Esophagus muscularis mucosa (tissue), 4 donors: ENCODE data around the gene ARL6IP1. TPM values are rescaled to one million over a fixed set of nuclear protein-coding genes. Genes with fewer than 3 reads are reported as not detected.

ENCODE experiments used
- DNase-seq: peaks from one replicate; pipeline ENCODE4 v3.0.0-alpha.2; 2017; ENCODE audit errors: extremely low spot score
- H3K27ac ChIP-seq, 4 donors: fragments of 200-600 bp; sonication (generic); replicated peaks in 1 of 4; 1 replicate in 3 of 4; 2 replicates in 1 of 4; pipeline ENCODE4 v1.5.1; 2016 to 2019; ENCODE audit warnings: mild to moderate bottlenecking in 1 of 4
- H3K27me3 ChIP-seq, 4 donors: fragments of 200-600 bp; sonication (generic); one replicate each; pipeline versions ENCODE4 v1.5.1 to v1.6.0; 2016 to 2019
- H3K36me3 ChIP-seq, 4 donors: fragments of 200-600 bp; sonication (generic); one replicate each; pipeline ENCODE4 v1.5.1; 2016 to 2019
- H3K4me1 ChIP-seq, 4 donors: fragments of 200-600 bp; sonication (generic); one replicate each; pipeline ENCODE4 v1.5.1; 2016 to 2019
- H3K4me3 ChIP-seq, 4 donors: fragments of 200-600 bp; sonication (generic); 1 replicate in 2 of 4; 2 replicates in 2 of 4; pipeline ENCODE4 v1.5.1; 2016 to 2019; ENCODE audit warnings: mild to moderate bottlenecking in 4 of 4, moderate library complexity in 1 of 4
- H3K9me3 ChIP-seq, 4 donors: fragments of 200-600 bp; sonication (generic); 1 replicate in 3 of 4; 2 replicates in 1 of 4; pipeline ENCODE4 v1.5.1; 2016 to 2019
- CTCF ChIP-seq, 3 experiments: fragments of 200-600 bp in 2 of 3; fragments of 450-650 bp in 1 of 3; sonication (generic) in 2 of 3; IDR thresholded peaks; one replicate each; pipeline ENCODE4 v1.5.1; 2017 to 2019; ENCODE audit warnings: antibody characterized with exemption in 3 of 3, mild to moderate bottlenecking in 2 of 3, moderate library complexity in 1 of 3
- EP300 ChIP-seq: sonication (generic); formaldehyde crosslinking; IDR thresholded peaks from one replicate; pipeline ENCODE4 v1.6.1; 2017; ENCODE audit warnings: antibody characterized with exemption
- POLR2A ChIP-seq: fragments of 450-650 bp; IDR thresholded peaks from one replicate; pipeline ENCODE4 v1.6.1; 2017; ENCODE audit warnings: antibody characterized with exemption, moderate library complexity, mild to moderate bottlenecking, low read depth
- POLR2AphosphoS5 ChIP-seq, 2 donors: sonication (generic); formaldehyde crosslinking; IDR thresholded peaks; one replicate each; pipeline ENCODE4 v1.6.1; 2017; ENCODE audit warnings: antibody characterized with exemption in 2 of 2
- WGBS: methylation state at CpG from one replicate; pipeline ENCODE4 v1.1.5; 2018; 5-methylcytosine and 5-hydroxymethylcytosine counted together
- intact Hi-C: fragments of 100-400 bp; cut with DNase I; formaldehyde crosslinking; loops from one replicate; pipeline ENCODE4 v1.15.1; 2023
- total RNA-seq, 4 donors: library from RNA; depleted of rRNA; stranded (reverse); fragments of >200 nt; gene quantifications; one replicate each; pipeline versions ENCODE4 v1.1.0 to v1.2.1, GENCODE V29; 2016

Gene ARL6IP1
- total RNA-seq = 100 to 1,000 TPM in 1 of 4 donors, 10 to 100 TPM in 3; 53.4 to 146 (median 91.2) TPM

- TF ChIP-seq EP300 (no peak), CTCF (IDR thresholded peaks at IDR 0.05) (peak; percentile 90 to 95 (median 95)), POLR2AphosphoS5 (IDR thresholded peaks at IDR 0.05) (peak; percentile 100), POLR2A (peak; percentile 91)
- no peaks in the 10 kb centered on the region for H3K27me3 ChIP-seq
- peaks cover 0 to 28% (median 11%) of the 10 kb centered on the region in 4 donors for H3K36me3 ChIP-seq
- peak within 1 kb of the TSS; percentile 84 to 95 (median 91) for H3K27ac ChIP-seq
- peak; percentile 100 for DNase-seq
- peak within 1 kb of the TSS; percentile 75 to 97 (median 84) for H3K4me3 ChIP-seq
- intact Hi-C loops = loop anchor here (2.0 kb wide), 1 partner anchor 167 kb away; no protein-coding TSS in a partner anchor
- WGBS = no CpG with 5 or more reads among the region's 77 CpGs
- H3K9me3 ChIP-seq = no peaks in the 10 kb centered on the region
- peaks cover 28 to 58% (median 47%) of the 10 kb centered on the region in 4 donors for H3K4me1 ChIP-seq
Measured at GRCh38 chr16:18801145-18801972, at the start of gene ARL6IP1. TSS of gene ARL6IP1 (minus strand) at chr16:18801549. CDS start at chr16:18801466, 83 bp downstream.

DNA sequence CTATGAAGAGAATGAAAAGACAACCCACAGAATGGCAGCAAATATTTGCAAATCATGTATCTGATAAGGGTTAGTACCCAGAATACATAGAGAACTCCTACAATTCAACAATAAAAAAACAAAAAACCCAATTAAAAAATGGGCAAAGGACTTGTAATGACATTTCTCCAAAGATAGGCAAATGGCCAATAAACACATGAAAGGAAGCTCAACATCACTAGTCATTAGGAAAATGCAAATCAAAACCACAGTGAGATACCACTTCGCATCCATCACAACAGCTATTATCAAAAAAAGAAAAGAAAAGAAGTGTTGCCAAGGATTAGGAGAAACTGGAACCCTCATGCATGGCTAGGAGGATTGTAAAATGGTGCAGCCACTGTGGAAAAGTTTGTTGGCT lies 45.1 kb upstream of the ARL6IP1 start:
- H3K36me3 ChIP-seq = peaks cover 69 to 99% (median 91%) of the 10 kb centered on the region in 4 donors
- intact Hi-C loops = no loop called here
- H3K27ac ChIP-seq = no peak overlapping the region
- peaks cover 0 to 8% (median 0%) of the 10 kb centered on the region in 4 donors for H3K4me1 ChIP-seq
- 92% methylated on average over 1 of the region's 1 CpG for WGBS
- no peaks in the 10 kb centered on the region for H3K27me3 ChIP-seq
- no peak overlapping the region for H3K4me3 ChIP-seq
- TF ChIP-seq POLR2AphosphoS5 (IDR thresholded peaks at IDR 0.05) = no peak
- TF ChIP-seq EP300 = no peak
- no peak for TF ChIP-seq CTCF (IDR thresholded peaks at IDR 0.05)
- TF ChIP-seq POLR2A = no peak
- DNase-seq = no peak
- no peaks in the 10 kb centered on the region for H3K9me3 ChIP-seq

DNA sequence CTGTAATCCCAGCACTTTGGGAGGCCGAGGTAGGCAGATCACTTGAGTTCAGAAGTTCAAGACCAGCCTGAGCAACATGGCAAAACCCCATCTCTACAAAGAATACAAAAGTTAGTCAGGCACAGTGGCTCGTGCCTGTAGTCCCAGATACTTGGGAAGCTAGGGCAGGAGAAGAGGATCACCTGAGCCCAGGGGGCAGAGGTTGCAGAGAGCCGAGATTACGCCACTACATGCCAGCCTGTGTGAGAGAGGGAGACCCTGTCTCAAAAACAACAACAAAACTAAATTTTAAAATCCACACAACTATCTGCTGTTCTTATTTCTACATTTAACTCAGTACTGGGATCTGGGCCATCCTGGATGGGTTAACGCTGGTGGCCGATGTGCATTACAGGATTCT lies 41.2 kb upstream of the ARL6IP1 start:
- H3K4me3 ChIP-seq = no peak overlapping the region
- no peaks in the 10 kb centered on the region for H3K9me3 ChIP-seq
- WGBS = 98% methylated on average over 6 of the region's 6 CpGs
- H3K27ac ChIP-seq = no peak overlapping the region
- DNase-seq = no peak
- TF ChIP-seq CTCF (IDR thresholded peaks at IDR 0.05) = no peak
- TF ChIP-seq POLR2A = no peak
- TF ChIP-seq POLR2AphosphoS5 (IDR thresholded peaks at IDR 0.05) = no peak
- no peak for TF ChIP-seq EP300
- H3K27me3 ChIP-seq = no peaks in the 10 kb centered on the region
- peaks cover 47 to 99% (median 86%) of the 10 kb centered on the region in 4 donors for H3K36me3 ChIP-seq
- peaks cover 0 to 8% (median 0%) of the 10 kb centered on the region in 4 donors for H3K4me1 ChIP-seq
- intact Hi-C loops = no loop called here

GRCh38 chr16:18841833-18842525 lies 40.6 kb upstream of the ARL6IP1 start:
- intact Hi-C loops = no loop called here
- Histone ChIP-seq H3K9me3 (no peaks in the 10 kb centered on the region), H3K4me1 (peaks cover 0 to 8% (median 0%) of the 10 kb centered on the region in 4 donors), H3K4me3 (no peak overlapping the region), H3K36me3 (peaks cover 46 to 99% (median 86%) of the 10 kb centered on the region in 4 donors), H3K27ac (no peak overlapping the region), H3K27me3 (no peaks in the 10 kb centered on the region)
- no peak for TF ChIP-seq POLR2A
- no peak for TF ChIP-seq EP300
- no peak for TF ChIP-seq CTCF (IDR thresholded peaks at IDR 0.05)
- no peak for TF ChIP-seq POLR2AphosphoS5 (IDR thresholded peaks at IDR 0.05)
- WGBS = 92% methylated on average over 7 of the region's 7 CpGs
- no peak for DNase-seq
